DOHH2 (cell line): ENCODE measurements around the gene PDE1C.
"Not testable (repeated sequence)": the region's sequence is repeated elsewhere in the genome, so short reads cannot be mapped to it uniquely, and the experiment has no call there.

Source experiments
- H3F3A ChIP-seq: fragments of 200-600 bp; sonication (generic), shearing (Covaris generic); 2 replicates; pipeline ENCODE4 v1.6.0; 2016; ENCODE audit warnings: antibody characterized with exemption, mild to moderate bottlenecking; ENCODE audit not compliant: control insufficient read depth, insufficient read depth
- H3K27ac ChIP-seq: fragments of 200-600 bp; sonication (generic); 2 replicates; pipeline ENCODE4 v1.5.1; 2014; ENCODE audit warnings: low read depth, mild to moderate bottlenecking, low read length, moderate library complexity
- H3K27me3 ChIP-seq: fragments of 200-600 bp; sonication (generic); 2 replicates; pipeline ENCODE4 v1.6.1; 2014; ENCODE audit warnings: mild to moderate bottlenecking, low read length, mixed read lengths; ENCODE audit not compliant: control insufficient read depth
- H3K36me3 ChIP-seq: fragments of 200-600 bp; sonication (generic); 2 replicates; pipeline ENCODE4 v1.6.1; 2014; ENCODE audit warnings: mild to moderate bottlenecking, low read length, moderate library complexity, mixed read lengths; ENCODE audit not compliant: control insufficient read depth
- H3K4me1 ChIP-seq: fragments of 200-600 bp; sonication (generic); 2 replicates; pipeline ENCODE4 v1.6.1; 2014; ENCODE audit warnings: mild to moderate bottlenecking, low read length, mixed read lengths; ENCODE audit not compliant: control insufficient read depth
- H3K4me2 ChIP-seq: fragments of 200-600 bp; sonication (generic); 2 replicates; pipeline ENCODE4 v1.6.0; 2014; ENCODE audit warnings: mild to moderate bottlenecking, low read length, moderate library complexity
- H3K4me3 ChIP-seq: fragments of 200-600 bp; sonication (generic); 2 replicates; pipeline ENCODE4 v1.5.1; 2014; ENCODE audit warnings: mild to moderate bottlenecking, low read length, mixed read lengths
- H3K79me2 ChIP-seq: fragments of 200-600 bp; sonication (generic); 2 replicates; pipeline ENCODE4 v1.6.1; 2014; ENCODE audit warnings: mild to moderate bottlenecking, low read length, mixed read lengths; ENCODE audit not compliant: control insufficient read depth
- H3K9me2 ChIP-seq: fragments of 200-600 bp; sonication (generic); replicated peaks from 2 replicates; pipeline ENCODE4 v1.6.1; 2014; ENCODE audit warnings: mild to moderate bottlenecking, low read length, mixed read lengths; ENCODE audit not compliant: control insufficient read depth
- H3K9me3 ChIP-seq: fragments of 200-600 bp; sonication (generic); 2 replicates; pipeline ENCODE4 v1.6.1; 2014; ENCODE audit warnings: antibody characterized with exemption, low read length, mixed read lengths; ENCODE audit not compliant: control insufficient read depth, insufficient read depth
- H4K20me1 ChIP-seq: fragments of 200-600 bp; sonication (generic); 2 replicates; pipeline ENCODE4 v1.6.0; 2014; ENCODE audit warnings: low read depth, mild to moderate bottlenecking, antibody characterized with exemption, low read length, moderate library complexity; ENCODE audit not compliant: control insufficient read depth, insufficient read depth
- CTCF ChIP-seq: fragments of 200-600 bp; sonication (generic); IDR thresholded peaks from one replicate; pipeline ENCODE4 v1.5.1; 2014; ENCODE audit warnings: antibody characterized with exemption, mild to moderate bottlenecking, low read depth, low read length; ENCODE audit not compliant: poor library complexity, severe bottlenecking
- EZH2phosphoT487 ChIP-seq: fragments of 200-600 bp; sonication (generic); IDR thresholded peaks from 2 replicates; pipeline ENCODE4 v1.6.1; 2017; ENCODE audit warnings: borderline replicate concordance, mild to moderate bottlenecking, antibody characterized with exemption, low read length, moderate library complexity, mixed read lengths

PDE1C gene

GRCh38 chr7:31851119-31851518 is 219.1 kb downstream of the PDE1C start:
- Histone ChIP-seq H3F3A (no peaks in the 10 kb centered on the region), H4K20me1 (no peaks in the 10 kb centered on the region), H3K4me3 (no peak overlapping the region), H3K9me3 (no peaks in the 10 kb centered on the region), H3K27me3 (no peaks in the 10 kb centered on the region), H3K79me2 (no peaks in the 10 kb centered on the region), H3K36me3 (no peaks in the 10 kb centered on the region), H3K4me1 (no peaks in the 10 kb centered on the region), H3K4me2 (no peak overlapping the region), H3K9me2 (no peaks in the 10 kb centered on the region), H3K27ac (no peak overlapping the region)
- TF ChIP-seq EZH2phosphoT487: no peak
- TF ChIP-seq CTCF: no peak

- H4K20me1 ChIP-seq: no peaks in the 10 kb centered on the region
- H3K4me1 ChIP-seq: no peaks in the 10 kb centered on the region
- no peaks in the 10 kb centered on the region for H3K27me3 ChIP-seq
- no peaks in the 10 kb centered on the region for H3K36me3 ChIP-seq
- TF ChIP-seq CTCF (no peak), EZH2phosphoT487 (no peak)
- no peak overlapping the region for H3K4me2 ChIP-seq
- no peaks in the 10 kb centered on the region for H3K79me2 ChIP-seq
- no peak overlapping the region for H3K27ac ChIP-seq
- H3K9me3 ChIP-seq: no peaks in the 10 kb centered on the region
- H3K9me2 ChIP-seq: no peaks in the 10 kb centered on the region
- H3K4me3 ChIP-seq: no peak overlapping the region
- H3F3A ChIP-seq: no peaks in the 10 kb centered on the region
Measured at GRCh38 chr7:31850601-31851000, 219.6 kb downstream of the PDE1C start.

- H4K20me1 ChIP-seq: no peaks in the 10 kb centered on the region
- H3K4me3 ChIP-seq: no peak overlapping the region
- H3K9me3 ChIP-seq: no peaks in the 10 kb centered on the region
- no peaks in the 10 kb centered on the region for H3K27me3 ChIP-seq
- TF ChIP-seq CTCF (no peak), EZH2phosphoT487 (no peak)
- no peaks in the 10 kb centered on the region for H3K9me2 ChIP-seq
- no peaks in the 10 kb centered on the region for H3F3A ChIP-seq
- no peaks in the 10 kb centered on the region for H3K36me3 ChIP-seq
- no peaks in the 10 kb centered on the region for H3K4me1 ChIP-seq
- no peak overlapping the region for H3K27ac ChIP-seq
- H3K4me2 ChIP-seq: no peak overlapping the region
- no peaks in the 10 kb centered on the region for H3K79me2 ChIP-seq
Measured at GRCh38 chr7:31850066-31850465, 220.1 kb downstream of the PDE1C start.

GRCh38 chr7:31835471-31835870 is 234.7 kb downstream of the PDE1C start:
- Histone ChIP-seq H3K4me2 (no peak overlapping the region), H3K4me3 (no peak overlapping the region), H3K9me2 (no peaks in the 10 kb centered on the region), H3K36me3 (no peaks in the 10 kb centered on the region), H3K9me3 (no peaks in the 10 kb centered on the region), H3K79me2 (no peaks in the 10 kb centered on the region), H3K27ac (no peak overlapping the region), H4K20me1 (no peaks in the 10 kb centered on the region), H3K27me3 (no peaks in the 10 kb centered on the region), H3K4me1 (no peaks in the 10 kb centered on the region), H3F3A (no peaks in the 10 kb centered on the region)
- TF ChIP-seq CTCF (no peak), EZH2phosphoT487 (no peak)

DNA sequence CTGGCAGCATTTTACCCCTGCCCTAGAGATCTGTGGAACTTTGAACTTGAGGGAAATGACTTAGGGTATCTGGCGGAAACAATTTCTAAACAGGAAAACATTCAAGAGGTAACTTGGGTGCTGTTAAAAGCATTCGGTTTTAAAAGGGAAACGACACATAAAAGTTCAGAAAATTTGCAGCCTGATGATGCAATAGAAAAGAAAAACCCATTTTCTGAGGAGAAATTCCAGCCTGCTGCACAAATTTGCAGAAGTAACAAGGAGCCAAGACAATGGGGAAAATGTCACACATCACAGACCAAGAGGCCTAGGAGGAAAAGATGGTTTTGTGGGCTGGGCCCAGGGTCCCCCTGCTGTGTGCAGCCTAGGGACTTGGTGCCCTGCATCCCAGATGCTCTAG is 236.6 kb downstream of the PDE1C start:
- not testable (repeated sequence) for H4K20me1 ChIP-seq, H3K9me3 ChIP-seq, H3K4me1 ChIP-seq, H3K4me2 ChIP-seq, H3K79me2 ChIP-seq, H3K27me3 ChIP-seq, H3K36me3 ChIP-seq, H3K4me3 ChIP-seq, H3K9me2 ChIP-seq, H3K27ac ChIP-seq, H3F3A ChIP-seq
